HG02840 (cell line): ENCODE measurements around the gene FDX2.

ENCODE experiments used
- ATAC-seq: cut with Tn5 transposase; IDR thresholded peaks from one replicate; pipeline ENCODE4 v1.9.1; 2021; ENCODE audit warnings: mild to moderate bottlenecking, moderate library complexity, moderate number of reproducible peaks; ENCODE audit not compliant: unreplicated experiment, low FRiP score

FDX2 gene

GRCh38 chr19:10333758-10334587 lies 18.2 kb upstream of the FDX2 start:
- ATAC-seq, result no peak

GRCh38 chr19:10332965-10333757 lies 17.3 kb upstream of the FDX2 start, which contains the start of gene RAVER1:
Gene RAVER1 (minus strand): TSS chr19:10333529. CDS start chr19:10333507, 22 bp downstream.
- peak; percentile 82 for ATAC-seq

- no peak for ATAC-seq
These were observed 16.5 kb upstream of the FDX2 start for GRCh38 chr19:10332158-10332964.

- no peak for ATAC-seq
These were observed 13.7 kb upstream of the FDX2 start for GRCh38 chr19:10329555-10329954.

GRCh38 chr19:10328558-10329429 lies 13.0 kb upstream of the FDX2 start:
- no peak for ATAC-seq

GRCh38 chr19:10327793-10328192 lies 12.0 kb upstream of the FDX2 start:
- no peak for ATAC-seq

- ATAC-seq, result no peak
These were observed 9.9 kb upstream of the FDX2 start for GRCh38 chr19:10325732-10326131.

GRCh38 chr19:10321874-10322835 lies 6.3 kb upstream of the FDX2 start:
- no peak for ATAC-seq

GRCh38 chr19:10321417-10321797 lies 5.6 kb upstream of the FDX2 start:
- no peak for ATAC-seq

- no peak for ATAC-seq
These were observed 5.0 kb upstream of the FDX2 start for GRCh38 chr19:10320602-10321416.

GRCh38 chr19:10318807-10319682 lies 3.2 kb upstream of the FDX2 start:
- no peak for ATAC-seq

GRCh38 chr19:10317857-10318462 lies 2.1 kb upstream of the FDX2 start:
- no peak for ATAC-seq

GRCh38 chr19:10317045-10317856 lies 1.4 kb upstream of the FDX2 start:
- no peak for ATAC-seq

- ATAC-seq, result no peak
These were observed 622 bp upstream of the FDX2 start for GRCh38 chr19:10316229-10317044.

- no peak for ATAC-seq
These were observed 6.4 kb downstream of the FDX2 start, which contains the start of gene ZGLP1 for GRCh38 chr19:10309423-10309822. Gene ZGLP1 (minus strand): TSS chr19:10309815.
